ENCODE measurements around the gene GPRIN3.

DNA sequence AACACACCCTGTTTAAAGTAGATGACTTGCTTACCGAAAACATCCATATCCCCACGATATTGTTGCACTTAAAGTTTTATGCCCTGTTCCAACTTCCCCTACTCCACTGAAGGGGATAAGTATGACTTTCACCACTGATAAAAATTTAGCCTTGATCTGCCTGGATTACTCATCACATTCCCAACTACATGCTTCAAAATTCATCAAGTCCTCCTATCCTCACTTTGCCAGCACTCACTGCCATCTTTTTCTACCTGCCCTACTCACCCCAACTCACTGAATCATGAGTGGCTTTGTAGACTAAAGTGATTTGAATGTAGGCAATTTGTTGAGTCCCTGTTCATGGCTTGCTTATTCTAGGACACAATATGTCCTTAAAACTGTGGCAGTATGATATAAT lies 12.2 kb upstream of the GPRIN3 start:
- TF ChIP-seq, protein P1, sequence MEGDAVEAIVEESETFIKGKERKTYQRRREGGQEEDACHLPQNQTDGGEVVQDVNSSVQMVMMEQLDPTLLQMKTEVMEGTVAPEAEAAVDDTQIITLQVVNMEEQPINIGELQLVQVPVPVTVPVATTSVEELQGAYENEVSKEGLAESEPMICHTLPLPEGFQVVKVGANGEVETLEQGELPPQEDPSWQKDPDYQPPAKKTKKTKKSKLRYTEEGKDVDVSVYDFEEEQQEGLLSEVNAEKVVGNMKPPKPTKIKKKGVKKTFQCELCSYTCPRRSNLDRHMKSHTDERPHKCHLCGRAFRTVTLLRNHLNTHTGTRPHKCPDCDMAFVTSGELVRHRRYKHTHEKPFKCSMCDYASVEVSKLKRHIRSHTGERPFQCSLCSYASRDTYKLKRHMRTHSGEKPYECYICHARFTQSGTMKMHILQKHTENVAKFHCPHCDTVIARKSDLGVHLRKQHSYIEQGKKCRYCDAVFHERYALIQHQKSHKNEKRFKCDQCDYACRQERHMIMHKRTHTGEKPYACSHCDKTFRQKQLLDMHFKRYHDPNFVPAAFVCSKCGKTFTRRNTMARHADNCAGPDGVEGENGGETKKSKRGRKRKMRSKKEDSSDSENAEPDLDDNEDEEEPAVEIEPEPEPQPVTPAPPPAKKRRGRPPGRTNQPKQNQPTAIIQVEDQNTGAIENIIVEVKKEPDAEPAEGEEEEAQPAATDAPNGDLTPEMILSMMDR (IDR thresholded peaks at IDR 0.05) = no peak
- TF ChIP-seq POLR2A (IDR thresholded peaks at IDR 0.05) (no peak), EP300 (IDR thresholded peaks at IDR 0.05) (no peak), POLR2AphosphoS5 (IDR thresholded peaks at IDR 0.05) (no peak)

All from stomach (tissue), 4 donors.